Measurements from ENCODE around the gene INSYN1.
"Not testable (repeated sequence)": the region's sequence is repeated elsewhere in the genome, so short reads cannot be mapped to it uniquely, and the experiment has no call there.

INSYN1 gene

DNA sequence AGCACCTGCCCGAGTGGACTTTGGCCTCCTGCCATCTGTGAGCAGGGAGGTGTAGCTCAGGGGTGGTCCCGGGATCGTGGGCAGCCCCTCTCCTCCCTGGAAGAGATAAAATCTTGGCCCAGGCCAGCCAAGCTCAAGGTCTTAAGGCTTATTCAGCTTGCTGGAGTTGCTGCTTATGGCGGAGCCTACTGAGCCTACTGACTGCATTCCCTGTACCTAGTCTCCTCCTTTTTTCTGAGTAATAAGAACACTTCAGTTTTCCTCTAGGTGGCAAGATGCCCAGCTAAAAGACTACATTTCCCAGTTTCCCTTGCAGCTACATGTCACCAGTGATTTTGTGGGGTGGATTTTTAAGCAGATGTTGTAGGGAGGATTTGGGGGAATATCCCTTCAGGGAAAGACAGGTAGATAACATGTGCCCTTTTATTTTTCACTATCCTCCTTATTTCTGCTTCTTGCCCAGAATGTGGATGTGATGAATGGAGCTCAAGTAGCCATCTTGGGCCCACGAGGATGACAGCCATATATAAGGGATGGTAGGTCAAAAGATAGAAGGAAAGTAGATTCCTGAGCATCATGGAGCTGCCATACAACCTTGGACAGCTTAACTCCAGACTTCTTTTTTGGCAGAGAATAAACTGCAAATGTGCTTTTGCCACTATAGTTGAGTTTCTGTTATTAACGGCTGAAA lies 41.4 kb upstream of the INSYN1 start:
- no peak overlapping the region for H3K4me3 ChIP-seq (ENCODE audit: low read depth, low read length)
- DNase-seq (ENCODE audit: low read depth), result no peak
- TF ChIP-seq, protein P1, sequence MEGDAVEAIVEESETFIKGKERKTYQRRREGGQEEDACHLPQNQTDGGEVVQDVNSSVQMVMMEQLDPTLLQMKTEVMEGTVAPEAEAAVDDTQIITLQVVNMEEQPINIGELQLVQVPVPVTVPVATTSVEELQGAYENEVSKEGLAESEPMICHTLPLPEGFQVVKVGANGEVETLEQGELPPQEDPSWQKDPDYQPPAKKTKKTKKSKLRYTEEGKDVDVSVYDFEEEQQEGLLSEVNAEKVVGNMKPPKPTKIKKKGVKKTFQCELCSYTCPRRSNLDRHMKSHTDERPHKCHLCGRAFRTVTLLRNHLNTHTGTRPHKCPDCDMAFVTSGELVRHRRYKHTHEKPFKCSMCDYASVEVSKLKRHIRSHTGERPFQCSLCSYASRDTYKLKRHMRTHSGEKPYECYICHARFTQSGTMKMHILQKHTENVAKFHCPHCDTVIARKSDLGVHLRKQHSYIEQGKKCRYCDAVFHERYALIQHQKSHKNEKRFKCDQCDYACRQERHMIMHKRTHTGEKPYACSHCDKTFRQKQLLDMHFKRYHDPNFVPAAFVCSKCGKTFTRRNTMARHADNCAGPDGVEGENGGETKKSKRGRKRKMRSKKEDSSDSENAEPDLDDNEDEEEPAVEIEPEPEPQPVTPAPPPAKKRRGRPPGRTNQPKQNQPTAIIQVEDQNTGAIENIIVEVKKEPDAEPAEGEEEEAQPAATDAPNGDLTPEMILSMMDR (IDR thresholded peaks at IDR 0.05; ENCODE audit: control insufficient read depth, extremely low read depth, insufficient read depth), result no peak

DNA sequence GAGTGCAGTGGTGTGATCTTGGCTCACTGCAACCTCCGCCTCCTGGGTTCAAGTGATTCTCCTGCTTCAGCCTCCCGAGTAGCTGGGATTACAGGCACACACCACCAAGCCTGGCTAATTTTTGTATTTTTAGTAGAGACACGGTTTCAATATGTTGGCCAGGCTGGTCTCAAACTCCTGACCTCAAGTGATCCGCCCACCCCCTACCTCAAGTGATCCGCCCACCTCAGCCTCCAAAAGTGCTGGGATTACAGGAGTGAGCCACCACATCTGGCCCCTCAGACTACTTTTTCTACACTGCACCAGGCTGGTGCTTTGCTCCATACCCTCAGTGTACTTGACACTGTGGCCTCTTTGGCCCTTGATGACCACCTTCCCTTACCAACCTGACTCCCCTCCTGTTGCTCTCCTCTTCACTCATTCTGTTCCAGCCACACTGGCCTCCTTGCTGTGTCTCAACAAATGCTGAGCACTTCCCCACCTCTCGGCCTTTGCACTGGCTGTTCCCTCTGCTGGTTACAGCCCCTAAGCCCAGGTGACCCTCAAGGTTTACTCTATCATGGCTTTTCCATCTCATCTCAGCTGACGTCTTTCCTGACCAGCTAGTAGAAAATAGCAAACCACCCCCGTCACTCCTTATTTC lies 39.9 kb upstream of the INSYN1 start:
- DNase-seq (ENCODE audit: low read depth); H3K4me3 ChIP-seq (ENCODE audit: low read depth, low read length): not testable (repeated sequence)

DNA sequence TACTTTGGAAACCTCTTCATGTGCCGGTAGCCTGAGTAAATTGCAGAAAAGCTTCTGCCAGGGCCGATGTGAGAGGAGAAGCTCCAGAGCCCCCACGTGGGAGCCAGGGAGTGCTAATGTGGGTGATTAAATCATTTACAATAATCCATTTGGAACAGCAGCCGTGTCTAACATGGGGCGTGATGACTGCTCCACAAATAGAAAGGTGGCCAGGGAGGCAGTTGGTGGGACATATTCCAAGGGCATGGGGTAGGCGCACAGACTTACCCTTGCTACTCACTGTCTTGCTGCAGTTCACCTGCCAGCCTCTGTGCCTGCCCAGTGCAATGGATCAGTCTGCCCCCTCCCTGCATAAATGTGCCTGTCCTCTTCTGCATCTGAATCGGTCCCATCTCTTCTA lies 39.3 kb upstream of the INSYN1 start:
- TF ChIP-seq, protein P1 (IDR thresholded peaks at IDR 0.05; ENCODE audit: control insufficient read depth, extremely low read depth, insufficient read depth), result no peak
- no peak overlapping the region for H3K4me3 ChIP-seq (ENCODE audit: low read depth, low read length)
- DNase-seq (ENCODE audit: low read depth), result no peak

- no peak for DNase-seq (ENCODE audit: low read depth)
- H3K4me3 ChIP-seq (ENCODE audit: low read depth, low read length), result no peak overlapping the region
- TF ChIP-seq, protein P1 (IDR thresholded peaks at IDR 0.05; ENCODE audit: control insufficient read depth, extremely low read depth, insufficient read depth), result no peak
Observed at GRCh38 chr15:73789521-73790240, 36.5 kb upstream of the INSYN1 start.

DNA sequence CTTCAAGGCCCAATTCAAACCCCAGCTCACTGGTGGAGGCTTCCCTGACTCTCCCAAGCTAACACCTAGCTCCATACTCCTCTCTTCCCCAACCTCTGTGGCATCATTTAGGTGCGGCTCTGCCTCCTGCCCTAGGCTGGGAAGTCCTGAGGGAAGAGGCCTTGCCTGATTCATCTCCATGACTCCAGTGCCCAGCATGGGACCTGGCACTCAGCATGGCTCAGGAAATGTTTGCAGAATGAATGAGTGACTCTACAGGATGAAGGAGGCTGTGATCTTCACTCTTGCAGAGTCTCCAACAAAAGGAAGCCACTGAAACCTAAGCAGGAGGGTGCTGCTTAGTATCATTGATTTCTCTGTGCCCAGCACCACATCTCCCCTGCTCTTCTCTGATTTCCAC lies 34.5 kb upstream of the INSYN1 start:
- DNase-seq (ENCODE audit: low read depth), result no peak
- TF ChIP-seq, protein P1 (IDR thresholded peaks at IDR 0.05; ENCODE audit: control insufficient read depth, extremely low read depth, insufficient read depth), result no peak
- H3K4me3 ChIP-seq (ENCODE audit: low read depth, low read length), result no peak overlapping the region

- TF ChIP-seq, protein P1 (IDR thresholded peaks at IDR 0.05; ENCODE audit: control insufficient read depth, extremely low read depth, insufficient read depth), result no peak
- DNase-seq (ENCODE audit: low read depth), result no peak
- H3K4me3 ChIP-seq (ENCODE audit: low read depth, low read length), result no peak overlapping the region
Observed at GRCh38 chr15:73786538-73786937, 33.4 kb upstream of the INSYN1 start.

GRCh38 chr15:73785256-73786014 lies 32.3 kb upstream of the INSYN1 start:
- H3K4me3 ChIP-seq (ENCODE audit: low read depth, low read length); DNase-seq (ENCODE audit: low read depth): not testable (repeated sequence)
